Progenitor cell of endocrine pancreas (in vitro differentiated cells): ENCODE measurements around the gene PCDHGA7. TPM values are rescaled to one million over a fixed set of nuclear protein-coding genes. Genes with fewer than 3 reads are reported as not detected.

Experiments used
- DNase-seq: peaks from one replicate; pipeline ENCODE4 v3.0.0; 2021; ENCODE audit warnings: low spot score; ENCODE audit not compliant: unreplicated experiment
- H3K27ac Mint-ChIP-seq: 2 replicates; pipeline ENCODE4 v1.8.0; 2021; ENCODE audit warnings: mild to moderate bottlenecking, moderate library complexity, mixed read lengths
- H3K27me3 Mint-ChIP-seq: 2 replicates; pipeline ENCODE4 v1.8.0; 2021; ENCODE audit warnings: mixed read lengths
- H3K36me3 Mint-ChIP-seq: 2 replicates; pipeline ENCODE4 v1.8.0; 2022; ENCODE audit warnings: mixed read lengths; ENCODE audit not compliant: insufficient read depth
- H3K4me1 Mint-ChIP-seq: 2 replicates; pipeline ENCODE4 v1.8.0; 2021; ENCODE audit warnings: low read depth, mixed read lengths
- H3K4me3 Mint-ChIP-seq: 2 replicates; pipeline ENCODE4 v1.8.0; 2021; ENCODE audit warnings: low read depth, mild to moderate bottlenecking, moderate library complexity, mixed read lengths
- H3K9me3 Mint-ChIP-seq: 2 replicates; pipeline ENCODE4 v1.8.0; 2021; ENCODE audit warnings: low read depth, mixed read lengths
- total RNA-seq: library from RNA; stranded (reverse); gene quantifications from 2 replicates; pipeline ENCODE4 v1.2.1, GENCODE V29; 2021
- TF ChIP-seq, protein P1 (sequence below): fragments of 200-600 bp; sonication (generic); IDR thresholded peaks from one replicate; pipeline ENCODE4 v1.5.0; 2021; ENCODE audit warnings: antibody characterized with exemption, mild to moderate bottlenecking; ENCODE audit not compliant: unreplicated experiment

Gene PCDHGA7
- total RNA-seq, 1 donor from 2014 or later: 0.41 TPM

DNA sequence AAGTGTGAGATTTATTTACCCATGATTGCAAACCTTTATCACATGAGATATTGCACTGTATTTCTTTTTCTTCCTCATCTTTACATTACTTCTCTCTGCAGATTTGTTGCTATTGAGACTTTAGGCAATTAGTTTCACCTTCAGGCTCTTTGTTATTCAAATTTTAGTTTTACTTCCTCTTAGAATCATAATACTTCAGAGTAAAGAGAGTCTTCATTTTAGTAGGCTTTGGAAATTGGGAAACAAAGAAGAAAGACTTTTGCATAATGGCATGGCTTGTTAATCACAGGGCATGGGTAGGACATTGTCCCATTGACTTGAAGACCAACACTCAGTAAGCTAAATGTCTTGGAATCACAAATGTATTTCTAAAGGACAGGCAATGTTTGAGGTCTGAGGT, 19.8 kb upstream of the PCDHGA7 start:
- H3K36me3 Mint-ChIP-seq: peaks cover 20% of the 10 kb centered on the region
- TF ChIP-seq, protein P1, sequence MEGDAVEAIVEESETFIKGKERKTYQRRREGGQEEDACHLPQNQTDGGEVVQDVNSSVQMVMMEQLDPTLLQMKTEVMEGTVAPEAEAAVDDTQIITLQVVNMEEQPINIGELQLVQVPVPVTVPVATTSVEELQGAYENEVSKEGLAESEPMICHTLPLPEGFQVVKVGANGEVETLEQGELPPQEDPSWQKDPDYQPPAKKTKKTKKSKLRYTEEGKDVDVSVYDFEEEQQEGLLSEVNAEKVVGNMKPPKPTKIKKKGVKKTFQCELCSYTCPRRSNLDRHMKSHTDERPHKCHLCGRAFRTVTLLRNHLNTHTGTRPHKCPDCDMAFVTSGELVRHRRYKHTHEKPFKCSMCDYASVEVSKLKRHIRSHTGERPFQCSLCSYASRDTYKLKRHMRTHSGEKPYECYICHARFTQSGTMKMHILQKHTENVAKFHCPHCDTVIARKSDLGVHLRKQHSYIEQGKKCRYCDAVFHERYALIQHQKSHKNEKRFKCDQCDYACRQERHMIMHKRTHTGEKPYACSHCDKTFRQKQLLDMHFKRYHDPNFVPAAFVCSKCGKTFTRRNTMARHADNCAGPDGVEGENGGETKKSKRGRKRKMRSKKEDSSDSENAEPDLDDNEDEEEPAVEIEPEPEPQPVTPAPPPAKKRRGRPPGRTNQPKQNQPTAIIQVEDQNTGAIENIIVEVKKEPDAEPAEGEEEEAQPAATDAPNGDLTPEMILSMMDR: no peak
- peaks cover 51% of the 10 kb centered on the region for H3K9me3 Mint-ChIP-seq
- no peak overlapping the region for H3K27ac Mint-ChIP-seq
- H3K4me1 Mint-ChIP-seq: no peaks in the 10 kb centered on the region
- no peak for DNase-seq
- no peak overlapping the region for H3K4me3 Mint-ChIP-seq
- H3K27me3 Mint-ChIP-seq: no peaks in the 10 kb centered on the region

DNA sequence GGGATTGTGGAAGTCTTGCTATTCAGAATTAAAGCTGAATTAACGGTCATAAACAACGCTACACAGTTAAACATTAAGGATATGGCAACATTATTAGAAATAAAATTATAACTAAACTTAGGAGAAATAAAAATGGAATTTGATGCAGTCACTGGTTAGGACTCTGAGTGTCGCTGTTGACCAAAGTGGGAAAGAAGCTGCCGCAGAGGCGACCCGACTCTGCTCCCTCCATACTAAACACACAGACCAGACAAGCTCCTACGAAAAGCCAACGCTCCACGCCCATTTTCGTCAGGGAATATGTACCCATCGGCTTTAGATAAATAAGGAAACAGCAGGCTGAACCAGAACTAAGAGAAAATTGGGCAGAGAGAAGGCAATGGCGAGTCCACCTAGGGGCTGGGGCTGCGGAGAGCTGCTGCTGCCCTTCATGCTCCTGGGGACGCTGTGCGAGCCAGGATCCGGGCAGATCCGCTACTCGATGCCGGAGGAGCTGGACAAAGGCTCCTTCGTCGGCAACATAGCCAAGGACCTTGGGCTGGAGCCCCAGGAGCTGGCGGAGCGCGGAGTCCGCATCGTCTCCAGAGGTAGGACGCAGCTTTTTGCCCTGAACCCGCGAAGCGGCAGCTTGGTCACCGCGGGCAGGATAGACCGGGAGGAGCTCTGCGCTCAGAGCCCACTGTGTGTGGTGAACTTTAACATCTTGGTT, 18.4 kb upstream of the PCDHGA7 start, which contains the start of gene PCDHGA5:
PCDHGA5 (plus strand) TSS at position 211 of the 709 bp plus-strand sequence; CDS start at position 380, 169 bp downstream.
- H3K36me3 Mint-ChIP-seq: peaks cover 18% of the 10 kb centered on the region
- no peaks in the 10 kb centered on the region for H3K27me3 Mint-ChIP-seq
- DNase-seq: no peak
- no peak within 1 kb of the TSS for H3K4me3 Mint-ChIP-seq
- no peaks in the 10 kb centered on the region for H3K4me1 Mint-ChIP-seq
- TF ChIP-seq, protein P1: no peak
- peaks cover 47% of the 10 kb centered on the region for H3K9me3 Mint-ChIP-seq
- H3K27ac Mint-ChIP-seq: no peak within 1 kb of the TSS

DNA sequence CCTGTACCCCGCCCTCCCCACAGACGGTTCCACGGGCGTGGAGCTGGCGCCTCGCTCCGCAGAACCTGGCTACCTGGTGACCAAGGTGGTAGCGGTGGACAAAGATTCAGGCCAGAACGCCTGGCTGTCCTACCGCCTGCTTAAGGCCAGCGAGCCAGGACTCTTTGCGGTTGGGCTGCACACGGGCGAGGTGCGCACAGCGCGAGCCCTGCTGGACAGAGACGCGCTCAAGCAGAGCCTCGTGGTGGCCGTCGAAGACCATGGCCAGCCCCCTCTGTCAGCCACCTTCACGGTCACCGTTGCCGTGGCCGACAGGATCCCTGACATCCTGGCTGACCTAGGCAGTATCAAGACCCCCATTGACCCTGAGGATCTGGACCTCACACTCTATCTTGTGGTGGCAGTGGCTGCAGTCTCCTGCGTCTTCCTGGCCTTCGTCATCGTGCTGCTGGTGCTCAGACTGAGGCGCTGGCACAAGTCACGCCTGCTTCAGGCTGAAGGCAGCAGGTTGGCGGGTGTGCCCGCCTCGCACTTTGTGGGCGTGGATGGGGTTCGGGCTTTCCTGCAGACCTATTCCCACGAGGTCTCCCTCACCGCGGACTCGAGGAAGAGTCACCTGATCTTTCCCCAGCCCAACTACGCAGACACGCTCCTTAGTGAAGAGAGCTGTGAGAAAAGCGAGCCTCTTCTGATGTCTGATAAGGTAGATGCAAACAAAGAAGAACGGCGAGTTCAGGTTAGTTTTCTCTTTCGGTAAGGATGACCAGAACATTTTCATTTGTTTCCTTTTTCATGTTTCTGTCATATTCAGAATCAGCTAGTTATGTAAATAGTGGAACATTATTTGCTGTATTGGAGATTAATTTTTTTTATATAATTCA, 16.3 kb upstream of the PCDHGA7 start:
- TF ChIP-seq, protein P1: no peak
- Mint-ChIP-seq H3K4me3 (no peak overlapping the region), H3K27me3 (no peaks in the 10 kb centered on the region), H3K9me3 (peaks cover 50% of the 10 kb centered on the region), H3K36me3 (peaks cover 16% of the 10 kb centered on the region), H3K4me1 (no peaks in the 10 kb centered on the region), H3K27ac (no peak overlapping the region)
- no peak for DNase-seq

DNA sequence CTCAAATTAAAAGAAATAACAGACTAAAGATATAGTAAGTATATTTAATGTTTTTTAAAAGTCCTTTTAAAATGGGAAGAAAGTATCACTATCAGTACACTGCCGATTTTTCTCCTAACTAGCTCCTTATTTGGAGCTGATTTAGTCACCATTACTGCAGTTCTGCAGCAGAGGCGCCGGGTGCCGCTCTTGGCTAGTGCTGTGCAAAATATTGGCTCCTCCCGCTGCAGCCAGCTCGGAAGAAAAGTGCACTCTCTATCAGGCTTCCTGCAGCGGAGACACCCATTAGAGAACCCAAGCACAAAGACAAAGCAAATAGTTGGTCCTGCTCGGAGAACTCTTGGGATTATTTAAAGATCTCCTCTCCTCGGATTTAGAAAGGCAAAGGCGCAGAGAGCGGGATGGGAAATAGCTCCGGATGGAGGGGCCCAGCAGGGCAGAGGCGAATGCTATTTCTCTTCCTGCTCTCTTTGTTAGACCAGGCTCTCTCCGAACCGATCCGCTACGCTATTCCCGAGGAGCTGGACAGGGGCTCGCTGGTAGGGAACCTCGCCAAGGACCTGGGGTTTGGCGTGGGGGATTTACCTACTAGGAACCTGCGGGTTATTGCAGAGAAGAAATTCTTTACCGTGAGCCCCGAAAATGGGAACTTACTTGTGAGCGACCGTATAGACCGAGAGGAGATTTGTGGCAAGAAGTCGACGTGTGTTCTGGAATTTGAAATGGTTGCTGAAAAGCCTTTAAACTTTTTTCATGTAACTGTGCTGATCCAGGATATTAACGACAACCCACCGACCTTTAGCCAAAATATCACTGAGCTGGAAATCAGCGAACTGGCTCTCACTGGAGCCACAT, 12.3 kb upstream of the PCDHGA7 start, which contains the start of gene PCDHGB3:
PCDHGB3 (plus strand) TSS at position 249 of the 855 bp plus-strand sequence; CDS start at position 402, 153 bp downstream.
- H3K36me3 Mint-ChIP-seq: peaks cover 18% of the 10 kb centered on the region

More for the DNA sequence above, 12.3 kb upstream of the PCDHGA7 start, which contains the start of gene PCDHGB3:
- no peaks in the 10 kb centered on the region for H3K4me1 Mint-ChIP-seq
- no peaks in the 10 kb centered on the region for H3K27me3 Mint-ChIP-seq
- DNase-seq: no peak
- peaks cover 49% of the 10 kb centered on the region for H3K9me3 Mint-ChIP-seq
- no peak within 1 kb of the TSS for H3K27ac Mint-ChIP-seq
- H3K4me3 Mint-ChIP-seq: no peak within 1 kb of the TSS
- TF ChIP-seq, protein P1: no peak
